IPS-15b (cell line): Measurements from ENCODE around the gene ATAD3A.
A peak's percentile ranks its signal among the peaks of the same experiment; 100 is the strongest.

Source experiments
- H3K27me3 ChIP-seq: one replicate; pipeline ENCODE4 v1.6.1; 2013; ENCODE audit warnings: low read length; ENCODE audit not compliant: control insufficient read depth, insufficient read depth
- H3K36me3 ChIP-seq: one replicate; pipeline ENCODE4 v1.6.1; 2013; ENCODE audit warnings: low read length; ENCODE audit not compliant: control insufficient read depth, insufficient read depth
- H3K4me1 ChIP-seq: one replicate; pipeline ENCODE4 v1.6.1; 2013; ENCODE audit warnings: mild to moderate bottlenecking, low read length; ENCODE audit not compliant: control insufficient read depth, insufficient read depth
- H3K4me3 ChIP-seq: one replicate; pipeline ENCODE4 v1.5.1; 2013; ENCODE audit warnings: low read depth, low read length
- H3K9ac ChIP-seq: one replicate; pipeline ENCODE4 v1.6.1; 2013; ENCODE audit warnings: low read depth, mild to moderate bottlenecking, low read length
- H3K9me3 ChIP-seq: one replicate; pipeline ENCODE4 v1.6.1; 2013; ENCODE audit warnings: mild to moderate bottlenecking, low read length; ENCODE audit not compliant: control insufficient read depth, insufficient read depth

Gene ATAD3A

GRCh38 chr1:1538334-1538733 lies 26.4 kb downstream of the ATAD3A start:
- H3K36me3 ChIP-seq = peaks cover 30% of the 10 kb centered on the region
- no peaks in the 10 kb centered on the region for H3K4me1 ChIP-seq

GRCh38 chr1:1538989-1539309 lies 27.0 kb downstream of the ATAD3A start:
- Histone ChIP-seq H3K9me3 (no peaks in the 10 kb centered on the region), H3K36me3 (peaks cover 34% of the 10 kb centered on the region), H3K4me3 (peak overlapping the region; percentile 69), H3K4me1 (no peaks in the 10 kb centered on the region), H3K27me3 (no peaks in the 10 kb centered on the region), H3K9ac (no peak overlapping the region)

More at GRCh38 chr1:1538334-1538733, 26.4 kb downstream of the ATAD3A start:
- no peak overlapping the region for H3K9ac ChIP-seq
- no peaks in the 10 kb centered on the region for H3K9me3 ChIP-seq
- no peaks in the 10 kb centered on the region for H3K27me3 ChIP-seq
- no peak overlapping the region for H3K4me3 ChIP-seq

GRCh38 chr1:1539310-1540089 lies 27.5 kb downstream of the ATAD3A start:
- no peaks in the 10 kb centered on the region for H3K9me3 ChIP-seq
- no peak overlapping the region for H3K9ac ChIP-seq
- H3K4me3 ChIP-seq = peak overlapping the region; percentile 69

GRCh38 chr1:1540090-1540817 lies 28.3 kb downstream of the ATAD3A start, which contains the start of gene TMEM240:
Gene TMEM240, minus strand, starts transcription at chr1:1540624. Its CDS starts 278 bp downstream, at chr1:1540346.
- peak within 1 kb of the TSS; percentile 69 for H3K4me3 ChIP-seq
- no peaks in the 10 kb centered on the region for H3K9me3 ChIP-seq
- no peaks in the 10 kb centered on the region for H3K4me1 ChIP-seq
- H3K9ac ChIP-seq = peak within 1 kb of the TSS; percentile 73
- peaks cover 39% of the 10 kb centered on the region for H3K36me3 ChIP-seq
- H3K27me3 ChIP-seq = no peaks in the 10 kb centered on the region

More at GRCh38 chr1:1539310-1540089, 27.5 kb downstream of the ATAD3A start:
- Histone ChIP-seq H3K36me3 (peaks cover 37% of the 10 kb centered on the region), H3K4me1 (no peaks in the 10 kb centered on the region), H3K27me3 (no peaks in the 10 kb centered on the region)

GRCh38 chr1:1540818-1541628 lies 29.1 kb downstream of the ATAD3A start:
- no peaks in the 10 kb centered on the region for H3K4me1 ChIP-seq
- peaks cover 39% of the 10 kb centered on the region for H3K36me3 ChIP-seq
- peak overlapping the region; percentile 46 for H3K4me3 ChIP-seq
- H3K9ac ChIP-seq = peak overlapping the region; percentile 73
- H3K27me3 ChIP-seq = no peaks in the 10 kb centered on the region
- no peaks in the 10 kb centered on the region for H3K9me3 ChIP-seq

- H3K36me3 ChIP-seq = peaks cover 43% of the 10 kb centered on the region
- H3K27me3 ChIP-seq = no peaks in the 10 kb centered on the region
- H3K4me1 ChIP-seq = no peaks in the 10 kb centered on the region
- H3K9me3 ChIP-seq = no peaks in the 10 kb centered on the region
- H3K9ac ChIP-seq = no peak overlapping the region
- no peak overlapping the region for H3K4me3 ChIP-seq
Measured at GRCh38 chr1:1541956-1542765, 30.2 kb downstream of the ATAD3A start.

- Histone ChIP-seq H3K9ac (no peak overlapping the region), H3K9me3 (no peaks in the 10 kb centered on the region), H3K4me3 (no peak overlapping the region), H3K4me1 (no peaks in the 10 kb centered on the region), H3K36me3 (peaks cover 43% of the 10 kb centered on the region), H3K27me3 (no peaks in the 10 kb centered on the region)
Measured at GRCh38 chr1:1542766-1543705, 31.1 kb downstream of the ATAD3A start.

GRCh38 chr1:1543706-1544099 lies 31.7 kb downstream of the ATAD3A start:
- Histone ChIP-seq H3K4me1 (no peaks in the 10 kb centered on the region), H3K9ac (no peak overlapping the region), H3K27me3 (no peaks in the 10 kb centered on the region), H3K4me3 (no peak overlapping the region), H3K9me3 (no peaks in the 10 kb centered on the region), H3K36me3 (peaks cover 39% of the 10 kb centered on the region)

GRCh38 chr1:1544544-1544943 lies 32.6 kb downstream of the ATAD3A start:
- Histone ChIP-seq H3K4me1 (no peaks in the 10 kb centered on the region), H3K4me3 (no peak overlapping the region), H3K9ac (no peak overlapping the region), H3K27me3 (no peaks in the 10 kb centered on the region), H3K36me3 (peaks cover 39% of the 10 kb centered on the region), H3K9me3 (no peaks in the 10 kb centered on the region)

- Histone ChIP-seq H3K9ac (no peak overlapping the region), H3K4me3 (no peak overlapping the region), H3K36me3 (peaks cover 37% of the 10 kb centered on the region), H3K27me3 (no peaks in the 10 kb centered on the region), H3K4me1 (no peaks in the 10 kb centered on the region), H3K9me3 (no peaks in the 10 kb centered on the region)
Measured at GRCh38 chr1:1545946-1546737, 34.2 kb downstream of the ATAD3A start.
